NCI-H748 (cell line): Measurements from ENCODE around the gene RAPGEF4.

Experiments used
- DNase-seq: peaks from one replicate; lab custom pipeline; 2025; ENCODE audit not compliant: unreplicated experiment; lab: John Stamatoyannopoulos, UW

Gene RAPGEF4

DNA sequence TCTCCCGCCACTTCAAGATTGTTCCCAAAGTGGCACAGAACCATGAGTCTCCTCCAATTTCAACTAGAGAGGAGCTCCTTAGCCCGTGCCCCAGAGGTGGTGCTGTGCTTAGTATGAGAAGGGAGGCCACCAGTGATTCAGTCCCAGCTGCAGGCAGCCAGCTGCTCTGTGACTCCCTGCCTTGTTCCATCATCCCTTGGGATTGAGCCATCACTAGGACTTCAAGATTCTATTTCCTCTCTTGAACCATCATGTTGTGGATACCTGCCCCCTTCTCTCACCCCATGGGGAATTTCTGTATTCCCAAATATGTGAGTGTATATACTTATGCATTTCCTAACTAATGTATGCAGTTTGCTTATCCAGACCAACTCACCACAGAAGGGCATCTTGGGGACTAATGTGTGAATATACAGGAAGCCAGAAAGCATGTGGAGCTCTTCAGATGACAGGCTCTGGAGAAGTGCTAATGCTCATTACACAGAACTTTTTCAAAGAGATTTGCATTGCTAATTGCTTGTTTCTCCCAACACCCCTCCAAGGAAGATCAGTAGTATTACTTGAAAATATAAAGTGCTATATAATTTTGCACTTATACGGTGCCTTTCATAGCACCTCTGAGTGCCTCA lies 229.0 kb downstream of the RAPGEF4 start:
- DNase-seq, result no peak

DNA sequence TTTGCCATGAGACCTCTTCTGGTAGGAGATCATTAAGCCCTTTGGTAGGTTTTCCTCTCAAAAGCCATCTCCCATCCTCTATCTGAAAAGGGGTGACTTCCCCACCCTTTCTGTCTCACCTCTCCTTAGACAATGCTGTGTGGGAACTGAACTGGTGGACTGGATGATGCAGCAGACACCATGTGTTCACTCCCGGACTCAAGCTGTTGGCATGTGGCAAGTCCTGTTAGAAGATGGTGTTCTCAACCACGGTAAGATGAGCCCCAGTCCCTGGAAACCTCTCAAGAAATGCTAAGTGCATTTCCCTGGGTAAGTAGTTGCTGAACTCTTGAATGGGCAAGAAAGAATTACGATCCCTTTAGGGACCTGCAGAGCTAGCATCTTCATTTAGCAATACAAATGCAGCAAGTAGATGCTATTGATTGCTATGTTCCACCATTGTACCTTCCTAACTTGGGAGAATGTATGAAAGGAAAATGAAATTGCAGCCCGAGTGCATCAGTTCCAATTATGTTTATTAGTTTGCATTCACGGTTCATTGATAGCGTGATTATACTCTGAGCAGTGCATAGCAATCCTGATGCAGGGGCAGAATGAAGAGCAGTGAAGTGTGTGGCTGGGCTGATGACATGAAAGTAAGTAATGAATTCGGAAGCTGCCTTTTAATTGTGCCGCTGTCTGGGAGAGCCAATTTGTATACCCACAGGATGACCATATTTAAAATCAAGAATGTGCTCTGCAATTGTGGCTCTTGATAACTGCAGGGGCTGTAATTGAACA lies 230.0 kb downstream of the RAPGEF4 start:
- DNase-seq, result peak; percentile 74

- DNase-seq, result no peak
These were observed 231.7 kb downstream of the RAPGEF4 start for GRCh38 chr2:172967036-172967982.

DNA sequence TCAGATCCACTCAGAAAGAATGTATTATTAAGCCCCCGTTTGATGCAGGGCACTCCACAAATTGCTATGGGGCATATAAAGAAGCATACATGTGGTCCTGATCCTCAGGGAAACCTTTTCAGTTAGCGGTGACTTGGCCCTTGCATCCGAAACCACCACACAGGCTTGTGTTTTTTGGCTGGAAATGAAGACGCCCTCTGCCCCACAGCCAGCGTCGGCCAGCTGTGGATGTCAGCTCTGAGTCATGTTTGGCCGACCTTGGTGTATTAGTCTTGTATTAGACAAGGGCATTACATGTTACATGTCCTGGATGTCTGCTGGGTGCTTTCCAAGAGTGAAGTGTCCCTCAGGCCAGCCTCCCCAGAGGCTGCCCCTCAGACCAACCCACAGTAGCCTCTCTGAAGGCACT lies 232.4 kb downstream of the RAPGEF4 start:
- DNase-seq, result no peak

DNA sequence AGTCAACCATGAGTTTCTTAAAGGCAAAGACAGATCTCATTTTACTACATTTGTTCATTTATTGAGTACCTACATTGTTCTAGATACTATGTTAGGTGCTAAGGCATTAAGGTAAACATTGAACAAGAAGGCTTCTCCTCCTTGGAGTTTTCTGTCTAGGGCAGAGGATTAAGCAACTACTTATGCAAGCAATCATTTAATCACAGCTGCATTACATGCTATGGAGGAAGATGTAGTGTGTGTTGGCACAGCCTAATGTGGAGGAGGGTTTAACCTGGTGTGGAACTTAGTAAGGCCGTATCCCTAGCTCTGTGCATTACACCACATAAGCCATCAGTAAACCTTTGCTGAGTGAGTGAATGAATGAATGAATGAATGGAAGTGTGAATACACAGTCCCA lies 233.5 kb downstream of the RAPGEF4 start:
- DNase-seq, result no peak

DNA sequence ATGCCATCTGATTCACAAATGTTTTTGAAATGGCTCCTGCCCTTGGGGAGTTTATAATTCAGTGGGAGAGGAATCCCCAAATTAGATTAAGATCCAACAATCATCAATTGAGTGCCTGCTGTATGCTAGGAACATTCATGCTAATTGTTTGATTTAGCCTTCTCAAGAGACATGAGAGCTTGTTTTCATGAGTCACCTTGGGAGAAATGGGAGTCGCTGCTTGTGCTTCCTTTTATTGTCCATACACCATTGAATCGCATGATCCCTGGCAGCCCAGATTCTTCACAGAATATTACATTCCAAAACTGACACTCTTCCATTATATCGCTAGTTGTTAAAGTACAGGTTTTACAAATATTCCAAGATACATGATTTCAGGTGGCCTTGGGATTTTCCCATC lies 234.0 kb downstream of the RAPGEF4 start:
- no peak for DNase-seq

GRCh38 chr2:172970660-172971059 lies 235.0 kb downstream of the RAPGEF4 start:
- no peak for DNase-seq

DNA sequence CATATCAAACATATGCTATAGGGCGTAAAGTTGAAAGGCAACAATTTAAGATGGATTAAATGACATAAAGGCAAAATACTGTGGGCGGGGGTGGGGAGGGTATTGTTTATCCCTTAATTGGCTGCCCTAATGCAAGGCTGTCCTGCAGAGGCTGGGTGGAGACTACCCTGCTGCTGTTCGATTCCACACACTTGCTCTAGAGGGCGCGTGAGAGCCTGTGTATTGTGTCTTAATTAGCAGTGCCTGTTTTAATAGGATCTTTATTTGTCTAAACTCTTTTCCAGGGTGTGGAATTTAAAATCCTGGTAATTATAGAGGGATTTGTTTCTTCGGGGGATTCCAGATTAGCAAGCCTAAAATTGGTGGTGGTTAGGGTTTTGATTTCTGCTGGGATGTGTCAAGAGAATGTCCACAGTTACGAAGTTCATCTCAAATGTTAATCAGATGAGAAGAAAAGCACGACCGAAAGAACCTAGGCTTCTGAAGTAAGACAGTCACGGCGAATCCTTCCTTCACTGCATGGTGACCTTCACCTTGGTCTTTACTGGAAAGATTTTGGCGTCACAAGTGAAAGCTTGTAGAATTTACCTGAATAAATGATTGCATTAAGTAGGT lies 236.5 kb downstream of the RAPGEF4 start:
- DNase-seq, result peak; percentile 45

DNA sequence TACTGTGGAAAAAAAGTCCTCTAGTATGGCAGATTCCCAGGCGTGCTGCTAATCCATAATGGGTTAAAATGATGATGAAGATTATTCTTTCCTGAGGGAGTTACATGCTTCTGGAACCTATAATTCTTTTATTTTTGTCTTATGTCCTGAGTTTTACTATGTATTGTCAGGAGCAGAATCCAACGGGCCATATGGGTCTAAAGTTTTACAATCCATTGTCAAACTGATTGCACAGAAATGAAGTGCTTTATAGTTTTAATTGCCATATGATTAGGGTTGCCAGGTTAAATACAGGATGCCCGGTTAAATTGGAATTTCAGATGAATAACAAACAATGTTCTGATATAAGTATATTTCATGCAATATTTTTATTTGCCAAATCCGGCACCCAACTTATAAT lies 239.1 kb downstream of the RAPGEF4 start:
- DNase-seq, result no peak

DNA sequence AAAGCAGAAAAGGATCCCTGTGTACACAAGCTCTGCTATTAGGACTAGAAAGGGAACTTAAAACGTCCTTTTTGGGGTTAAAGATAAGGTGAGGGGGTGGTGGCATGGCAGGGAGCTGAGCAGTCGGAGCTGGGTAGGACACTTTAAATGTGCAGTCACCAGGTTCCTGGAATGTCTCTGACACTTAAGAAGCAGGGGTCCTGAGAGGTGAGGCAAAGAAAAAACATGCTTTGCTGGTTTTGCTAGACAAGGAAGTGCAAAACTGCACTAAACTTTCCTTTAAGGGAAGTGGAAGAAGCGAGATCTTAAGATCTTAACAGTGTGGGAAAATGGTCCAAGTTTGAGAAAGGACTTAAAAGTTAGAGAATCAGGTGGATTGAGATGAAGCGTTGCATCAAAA lies 240.5 kb downstream of the RAPGEF4 start:
- no peak for DNase-seq

GRCh38 chr2:172976816-172977215 lies 241.2 kb downstream of the RAPGEF4 start:
- no peak for DNase-seq

GRCh38 chr2:172977270-172978062 lies 241.8 kb downstream of the RAPGEF4 start:
- DNase-seq, result no peak

DNA sequence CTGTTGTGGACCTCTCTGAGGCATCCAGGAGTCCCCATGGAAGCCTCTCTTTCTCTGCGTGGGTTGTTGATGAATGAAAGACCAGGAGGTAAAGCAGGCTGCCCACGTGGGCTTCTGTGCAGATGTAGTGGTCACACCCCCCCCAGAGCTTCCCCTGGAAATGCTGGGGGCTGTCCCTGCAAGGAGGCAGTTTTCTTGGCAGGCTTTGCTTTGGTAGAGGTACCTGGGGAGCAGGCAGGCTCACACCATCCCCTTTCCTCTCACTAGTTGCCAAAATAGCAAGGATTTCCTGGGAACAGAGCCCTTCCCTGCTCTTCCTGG lies 242.4 kb downstream of the RAPGEF4 start:
- DNase-seq, result no peak

DNA sequence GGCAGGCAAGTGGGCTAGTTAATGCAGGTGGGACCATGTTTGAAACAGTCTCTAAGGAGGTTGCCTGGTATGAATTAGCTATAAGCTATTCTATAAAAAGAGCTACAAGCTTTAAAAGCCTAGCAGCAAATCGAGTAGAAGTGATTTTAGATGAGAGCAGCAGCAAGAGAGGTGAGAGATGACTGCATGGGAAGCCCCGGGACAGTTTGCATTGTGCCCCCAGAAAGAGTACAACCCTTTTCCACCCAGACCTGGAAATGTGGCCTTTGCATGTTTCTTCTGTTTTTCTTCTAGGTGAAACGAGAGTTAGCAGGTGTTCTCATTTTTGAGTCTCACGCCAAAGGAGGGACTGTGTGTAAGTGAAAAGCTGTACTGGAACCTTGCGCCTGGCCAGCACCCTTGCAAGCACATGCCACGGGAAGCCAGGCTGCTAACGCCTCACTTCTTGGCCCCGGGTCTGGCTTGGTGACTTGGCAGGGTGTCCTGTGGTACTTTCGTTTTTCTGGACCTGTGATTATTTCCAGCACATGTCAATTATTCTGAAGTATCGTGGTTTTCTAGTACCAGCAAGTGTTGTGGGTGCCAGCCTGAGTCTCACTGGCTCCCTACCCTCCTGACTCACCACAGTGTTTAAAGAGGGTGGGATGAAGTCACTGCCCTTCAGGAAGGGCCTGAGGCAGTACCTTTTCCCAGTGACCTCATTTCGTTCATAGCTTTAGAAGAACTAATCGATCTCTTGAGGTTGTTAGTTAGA lies 249.7 kb downstream of the RAPGEF4 start:
- no peak for DNase-seq

- no peak for DNase-seq
These were observed 250.4 kb downstream of the RAPGEF4 start for GRCh38 chr2:172986040-172986439.

DNA sequence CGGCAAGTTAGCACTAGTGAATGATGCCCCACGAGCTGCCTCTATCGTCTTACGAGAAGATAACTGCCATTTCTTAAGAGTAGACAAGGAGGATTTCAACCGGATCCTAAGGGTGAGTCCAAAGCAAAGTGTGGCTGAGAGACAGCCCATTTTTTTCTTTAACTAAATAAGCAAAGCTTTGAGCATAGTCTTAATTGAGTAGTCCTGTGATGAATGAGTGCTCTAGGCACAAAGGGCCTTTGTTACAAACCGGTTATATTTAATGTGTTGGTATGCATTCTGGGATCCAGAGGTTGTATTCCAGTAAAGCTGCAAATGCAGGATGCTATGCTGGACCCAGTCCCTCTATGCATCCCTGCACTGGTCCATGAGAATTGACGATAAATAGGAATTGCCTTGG lies 253.1 kb downstream of the RAPGEF4 start:
- no peak for DNase-seq

DNA sequence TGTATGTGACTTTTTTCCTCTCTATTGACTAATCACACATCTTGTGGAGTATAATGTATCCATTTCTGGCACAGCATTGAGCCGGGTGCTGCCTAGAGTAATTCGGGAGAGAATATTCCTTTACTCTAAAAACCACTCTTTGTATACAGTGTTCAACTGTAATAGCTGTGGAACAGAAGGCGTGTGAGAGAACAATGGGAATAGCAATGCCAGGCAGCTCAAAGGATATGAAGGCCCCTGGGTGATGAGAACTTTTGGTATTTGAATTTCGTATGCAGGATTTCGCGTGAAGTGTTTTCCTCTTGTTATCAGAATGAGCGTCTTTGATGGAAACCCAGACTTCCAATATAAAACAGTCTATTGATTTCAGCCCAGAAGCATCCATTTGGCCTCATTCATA lies 255.4 kb downstream of the RAPGEF4 start:
- DNase-seq, result no peak

DNA sequence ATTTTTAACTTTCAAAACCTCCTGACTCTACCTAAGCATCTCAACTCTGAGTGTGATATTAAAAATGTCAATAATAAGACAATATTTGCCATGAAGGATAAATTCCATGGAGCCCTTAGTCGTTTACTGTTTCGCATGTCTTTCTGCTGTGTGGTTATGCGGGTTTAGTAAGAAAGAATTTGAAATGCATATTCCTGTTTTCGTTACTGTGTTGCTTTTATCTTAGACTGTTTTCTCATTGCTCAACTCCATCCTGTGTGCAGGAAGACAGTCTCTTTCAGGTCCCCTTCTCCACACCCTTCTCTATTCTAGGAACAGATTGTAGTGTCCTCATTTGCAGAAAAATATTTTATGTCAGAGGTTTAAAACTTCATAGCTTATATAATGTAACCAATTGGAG lies 257.5 kb downstream of the RAPGEF4 start:
- no peak for DNase-seq

DNA sequence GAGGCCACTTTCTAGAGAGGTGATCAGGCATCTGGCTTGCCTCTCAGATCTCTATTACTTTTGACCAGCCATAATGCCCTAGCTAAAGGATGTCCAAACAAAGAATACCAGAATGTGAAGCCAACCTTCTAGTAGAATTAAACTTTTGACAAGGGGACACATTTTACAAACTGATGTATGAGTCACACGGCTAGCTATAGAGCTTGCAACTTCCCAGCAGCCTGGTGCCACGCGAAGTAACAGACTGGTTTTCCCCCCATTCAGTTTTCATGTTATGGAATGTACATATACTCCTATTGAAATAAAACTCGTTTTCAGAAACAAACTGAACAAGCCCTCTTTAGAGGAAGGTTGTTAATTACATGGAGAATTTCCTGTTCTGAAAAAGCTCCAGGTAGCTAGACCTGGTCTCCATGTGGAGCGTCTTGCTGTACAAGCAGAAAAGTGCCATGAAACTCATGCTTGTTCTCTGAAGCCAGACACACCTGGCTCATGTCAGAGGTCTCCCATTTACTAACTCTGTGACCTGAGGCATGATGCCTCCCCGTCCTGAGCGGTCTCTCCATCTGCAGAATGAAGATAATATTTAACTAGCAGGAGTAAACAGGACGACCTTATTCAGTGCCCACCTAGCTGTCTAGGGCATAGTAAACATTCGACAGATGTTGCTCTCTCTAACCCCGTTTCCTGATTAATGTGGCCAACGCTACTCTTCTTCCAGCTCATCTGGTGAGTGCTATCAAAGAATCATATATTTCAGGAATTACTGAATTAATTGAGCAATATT lies 258.5 kb downstream of the RAPGEF4 start:
- peak; percentile 51 for DNase-seq
